Activated T-cell treated with anti-CD3 and anti-CD28 coated beads for 4 hours (primary cell): ENCODE results near the gene HOXA6.

Experiments used
- DNase-seq: peaks from one replicate; pipeline ENCODE4 v3.0.0-alpha.2; 2020

The HOXA6 gene

GRCh38 chr7:27147199-27148030, at the start of gene HOXA6:
HOXA6 (minus strand) TSS chr7:27147774; CDS start chr7:27147749, 25 bp downstream.
- DNase-seq: no peak

- DNase-seq: peak; percentile 84
Observed at GRCh38 chr7:27196287-27196767, 48.8 kb upstream of the HOXA6 start.

- no peak for DNase-seq
Observed at GRCh38 chr7:27194686-27195379, 47.3 kb upstream of the HOXA6 start.

GRCh38 chr7:27194002-27194352, 46.4 kb upstream of the HOXA6 start:
- no peak for DNase-seq

GRCh38 chr7:27193335-27194001, 45.9 kb upstream of the HOXA6 start:
- no peak for DNase-seq

GRCh38 chr7:27192546-27193334, 45.2 kb upstream of the HOXA6 start:
- DNase-seq: no peak

GRCh38 chr7:27191833-27192545, 44.4 kb upstream of the HOXA6 start:
- no peak for DNase-seq

- no peak for DNase-seq
Observed at GRCh38 chr7:27191161-27191731, 43.7 kb upstream of the HOXA6 start.

GRCh38 chr7:27189997-27190748, 42.6 kb upstream of the HOXA6 start:
- no peak for DNase-seq

GRCh38 chr7:27189295-27189996, 41.9 kb upstream of the HOXA6 start:
- DNase-seq: no peak

- DNase-seq: no peak
Observed at GRCh38 chr7:27188386-27189294, 41.1 kb upstream of the HOXA6 start.

GRCh38 chr7:27187475-27188385, 40.2 kb upstream of the HOXA6 start:
- DNase-seq: no peak

GRCh38 chr7:27186668-27187474, 39.3 kb upstream of the HOXA6 start:
- DNase-seq: no peak

- no peak for DNase-seq
Observed at GRCh38 chr7:27185854-27186667, 38.5 kb upstream of the HOXA6 start.

GRCh38 chr7:27185013-27185853, 37.7 kb upstream of the HOXA6 start, which contains the start of gene HOXA11:
HOXA11 (minus strand) TSS chr7:27185232; CDS start chr7:27185144, 88 bp downstream.
- no peak for DNase-seq
